Left forelimb (tissue), 1 donor: ENCODE results near the gene MIOS.
"Not testable (repeated sequence)": the region's sequence is repeated elsewhere in the genome, so short reads cannot be mapped to it uniquely, and the experiment has no call there.

Experiments
- DNase-seq: peaks from one replicate; pipeline ENCODE4 v3.0.0-alpha.2; 2018; ENCODE audit warnings: low spot score

The MIOS gene

DNA sequence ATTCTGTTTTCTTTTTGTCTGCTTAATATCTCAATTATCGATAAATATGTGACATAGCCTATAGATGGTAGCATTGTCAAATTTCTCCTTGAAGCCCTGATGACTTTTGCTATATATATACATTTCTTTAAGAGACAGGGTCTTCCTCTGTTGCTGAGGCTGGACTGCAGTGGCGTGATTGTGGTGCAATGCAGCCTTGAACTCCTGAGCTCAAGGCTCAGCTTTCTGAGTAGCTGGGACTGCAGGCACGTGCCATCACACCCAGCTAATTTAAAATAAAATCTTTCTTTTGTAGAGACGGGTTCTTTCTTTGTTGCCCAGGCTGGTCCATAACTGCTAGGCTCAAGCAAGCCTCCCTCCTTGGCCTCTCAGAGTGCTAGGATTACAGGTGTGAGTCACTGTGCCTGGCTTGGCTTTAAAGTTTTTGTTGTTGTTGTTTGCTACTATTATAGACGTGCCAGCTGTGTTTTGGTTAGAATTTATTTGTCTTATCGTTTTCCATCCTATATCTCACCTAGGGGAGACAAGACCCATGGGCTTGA lies 80.9 kb downstream of the MIOS start:
- DNase-seq = no peak

DNA sequence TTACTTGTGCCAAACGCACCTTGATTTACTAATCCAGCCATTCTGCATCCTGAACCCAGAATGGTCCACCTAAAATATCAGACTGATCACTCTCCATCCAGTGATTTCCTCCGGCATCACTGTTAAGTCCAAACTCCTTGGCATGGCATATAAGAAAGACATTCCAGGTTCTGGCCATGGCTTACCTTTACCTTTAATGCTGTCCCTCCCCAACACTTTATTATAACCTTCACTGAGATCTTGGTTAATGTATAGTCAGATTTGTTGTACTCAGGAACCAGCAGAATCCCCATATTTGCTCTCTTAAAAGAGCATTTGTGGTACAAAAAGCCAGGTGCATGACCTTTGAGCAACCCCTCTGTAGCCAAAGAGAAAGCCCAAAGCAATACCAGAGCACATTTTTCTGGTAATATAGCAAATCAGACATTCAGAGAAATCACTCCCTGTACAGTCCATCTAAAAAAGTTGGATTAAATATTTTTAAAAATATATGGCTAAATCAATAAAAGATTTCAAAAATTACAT lies 84.1 kb downstream of the MIOS start:
- DNase-seq = no peak

DNA sequence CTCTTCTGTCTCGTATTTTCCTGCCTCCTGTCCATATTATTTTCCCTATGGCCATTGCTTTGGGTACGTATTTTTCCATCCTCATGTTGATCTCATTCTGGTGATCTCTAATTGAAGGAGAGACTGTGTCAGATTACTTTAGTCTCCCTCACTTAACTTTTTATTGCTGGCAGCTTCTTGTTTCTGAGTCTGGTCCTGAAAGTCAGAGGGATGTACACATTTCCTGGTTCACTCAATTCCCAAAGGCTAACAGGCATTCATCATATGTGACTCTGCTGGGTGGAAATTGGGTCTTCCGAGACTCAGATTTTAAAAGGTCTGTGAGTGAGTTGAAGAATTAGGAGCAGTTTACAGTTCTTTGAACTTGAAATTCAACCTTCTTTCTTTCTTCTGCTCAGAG lies 84.8 kb downstream of the MIOS start:
- no peak for DNase-seq

DNA sequence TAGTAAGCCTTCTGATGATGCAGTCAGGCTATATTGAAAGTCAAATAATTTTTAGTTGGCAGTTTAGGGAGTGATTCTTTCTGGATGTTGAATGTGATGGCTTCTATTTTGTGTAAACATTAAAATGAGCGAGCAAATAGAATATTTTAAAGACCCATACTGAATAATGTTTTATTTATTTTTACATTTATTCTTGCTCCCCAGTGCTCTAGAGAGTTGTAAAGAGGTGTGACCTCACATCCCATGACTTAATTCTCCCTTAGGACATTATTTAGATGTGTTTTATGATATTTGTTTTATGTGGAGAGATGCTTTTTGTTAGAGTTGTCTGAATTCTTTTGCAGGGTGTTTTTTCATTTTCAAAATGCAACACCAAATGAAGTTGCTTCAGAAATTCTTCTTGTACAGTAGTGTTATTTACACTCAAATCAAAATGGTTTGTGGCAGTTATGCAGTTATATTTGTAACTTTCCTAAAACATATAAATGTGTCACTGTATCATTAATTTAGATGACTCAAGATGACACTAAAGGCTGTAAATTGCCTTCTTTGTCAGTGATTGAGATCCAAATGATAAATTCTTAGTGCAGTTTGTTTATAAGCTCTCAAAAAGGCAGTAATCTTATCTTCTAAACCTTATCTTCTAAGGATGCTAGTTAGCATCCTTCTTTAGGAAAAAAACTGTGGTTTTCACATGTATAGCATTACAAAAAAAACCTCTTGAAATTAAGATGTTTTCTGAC lies 86.3 kb downstream of the MIOS start:
- no peak for DNase-seq

GRCh38 chr7:7653593-7654187 lies 87.0 kb downstream of the MIOS start:
- DNase-seq = no peak

GRCh38 chr7:7654964-7655715 lies 88.5 kb downstream of the MIOS start:
- no peak for DNase-seq

GRCh38 chr7:7656459-7656858 lies 89.8 kb downstream of the MIOS start:
- not testable (repeated sequence) for DNase-seq
